Keratinocyte (primary cell): ENCODE measurements around the gene DLG1. TPM values are rescaled to one million over a fixed set of nuclear protein-coding genes. Genes with fewer than 3 reads are reported as not detected.

Source experiments
- DNase-seq: peaks from one replicate; pipeline ENCODE4 v3.0.0-alpha.2; 2011; ENCODE audit warnings: low read depth, missing footprints, low spot score
- FAIRE-seq: peaks from 2 replicates; lab custom pipeline; 2011; peaks lifted over from hg19 to GRCh38; lab: Jason Lieb, UNC
- H2AFZ ChIP-seq: 2 replicates; pipeline ENCODE4 v1.6.0; 2012; ENCODE audit warnings: low read length, control low read depth, inconsistent platforms; ENCODE audit not compliant: control insufficient read depth
- H3K27ac ChIP-seq: 2 replicates; pipeline ENCODE4 v1.5.1; 2011; ENCODE audit warnings: low read length; ENCODE audit not compliant: control insufficient read depth, insufficient read depth
- H3K27me3 ChIP-seq: 3 replicates; pipeline ENCODE4 v1.6.0; 2011; ENCODE audit warnings: low read length; ENCODE audit not compliant: control insufficient read depth, insufficient read depth; ENCODE audit errors: extremely low read depth
- H3K36me3 ChIP-seq, 2 experiments: 2 replicates in 1 of 2; 3 replicates in 1 of 2; pipeline ENCODE4 v1.5.1; 2011; ENCODE audit warnings: low read length in 2 of 2, mild to moderate bottlenecking in 1 of 2; ENCODE audit not compliant: control insufficient read depth in 2 of 2, insufficient read depth in 2 of 2; ENCODE audit errors: extremely low read depth in 1 of 2
- H3K4me1 ChIP-seq: 3 replicates; pipeline ENCODE4 v1.5.1; 2011; ENCODE audit warnings: low read length; ENCODE audit not compliant: control insufficient read depth, insufficient read depth; ENCODE audit errors: extremely low read depth
- H3K4me2 ChIP-seq: 3 replicates; pipeline ENCODE4 v1.6.0; 2011; ENCODE audit warnings: low read depth, low read length; ENCODE audit not compliant: control insufficient read depth, insufficient read depth; ENCODE audit errors: extremely low read depth
- H3K4me3 ChIP-seq, 3 experiments: fragments of 200-600 bp in 1 of 3; sonication (generic) in 1 of 3; 2 replicates in 2 of 3; 3 replicates in 1 of 3; pipeline ENCODE4 v1.5.1; 2011 to 2016; ENCODE audit warnings: low read length in 3 of 3, mild to moderate bottlenecking in 3 of 3, control low read depth in 2 of 3, inconsistent platforms in 1 of 3, low read depth in 1 of 3, mixed read lengths in 1 of 3, mixed run types in 1 of 3, moderate library complexity in 1 of 3; ENCODE audit not compliant: control insufficient read depth in 2 of 3, insufficient read depth in 2 of 3; ENCODE audit errors: extremely low read depth in 1 of 3
- H3K79me2 ChIP-seq: 2 replicates; pipeline ENCODE4 v1.6.0; 2012; ENCODE audit warnings: low read length; ENCODE audit not compliant: control insufficient read depth, insufficient read depth
- H3K9ac ChIP-seq: 3 replicates; pipeline ENCODE4 v1.6.0; 2011; ENCODE audit warnings: low read length; ENCODE audit not compliant: control insufficient read depth, insufficient read depth; ENCODE audit errors: extremely low read depth
- H3K9me1 ChIP-seq: 3 replicates; pipeline ENCODE4 v1.6.0; 2011; ENCODE audit warnings: low read length; ENCODE audit not compliant: control insufficient read depth, insufficient read depth; ENCODE audit errors: extremely low read depth
- H3K9me3 ChIP-seq: 2 replicates; pipeline ENCODE4 v1.5.1; 2012; ENCODE audit warnings: low read depth, low read length; ENCODE audit not compliant: control insufficient read depth
- H4K20me1 ChIP-seq: 3 replicates; pipeline ENCODE4 v1.6.0; 2011; ENCODE audit warnings: low read length; ENCODE audit not compliant: control insufficient read depth, insufficient read depth; ENCODE audit errors: extremely low read depth
- EZH2 ChIP-seq: IDR thresholded peaks from one replicate; pipeline ENCODE4 v1.6.1; 2012; ENCODE audit warnings: inconsistent platforms, mild to moderate bottlenecking, low read length, moderate library complexity
- dilution Hi-C: fragments of 300-500 bp; cut with MboI; formaldehyde crosslinking; loops from one replicate; pipeline ENCODE4 v1.7.0; 2020; ENCODE audit warnings: low sequenced_read_pairs; ENCODE audit not compliant: extremely low pct_ligation_motif_present
- polyA plus RNA-seq, 5 experiments: library from polyadenylated mRNA; depleted of rRNA in 3 of 5; stranded (reverse) in 3 of 5; stranded (forward) in 1 of 5; unstranded in 1 of 5; fragments of >200 nt; gene quantifications; 1 replicate in 1 of 5; 2 replicates in 3 of 5; 3 replicates in 1 of 5; pipeline versions ENCODE4 v1.2.1 to v1.2.3, GENCODE V29; 2011 to 2012; ENCODE audit warnings: missing spikeins in 2 of 5, low read depth in 1 of 5, low replicate concordance in 1 of 5
- TF ChIP-seq, protein P1 (sequence below), 3 experiments: IDR thresholded peaks in 1 of 3; conservative IDR thresholded peaks in 1 of 3; optimal IDR thresholded peaks in 1 of 3; 2 replicates in 2 of 3; 3 replicates in 1 of 3; pipeline versions ENCODE3 to v1.5.1; 2011; ENCODE audit warnings: low read length in 3 of 3, mild to moderate bottlenecking in 3 of 3, moderate library complexity in 2 of 3, control low read depth in 1 of 3, inconsistent platforms in 1 of 3; ENCODE audit not compliant: insufficient read depth in 2 of 3; ENCODE audit errors: extremely low read depth in 1 of 3

Gene DLG1
- polyA plus RNA-seq, 1 donor (not counting 4 experiments of a cell fraction or from before 2014, with no cell fraction given), result 139 TPM

DNA sequence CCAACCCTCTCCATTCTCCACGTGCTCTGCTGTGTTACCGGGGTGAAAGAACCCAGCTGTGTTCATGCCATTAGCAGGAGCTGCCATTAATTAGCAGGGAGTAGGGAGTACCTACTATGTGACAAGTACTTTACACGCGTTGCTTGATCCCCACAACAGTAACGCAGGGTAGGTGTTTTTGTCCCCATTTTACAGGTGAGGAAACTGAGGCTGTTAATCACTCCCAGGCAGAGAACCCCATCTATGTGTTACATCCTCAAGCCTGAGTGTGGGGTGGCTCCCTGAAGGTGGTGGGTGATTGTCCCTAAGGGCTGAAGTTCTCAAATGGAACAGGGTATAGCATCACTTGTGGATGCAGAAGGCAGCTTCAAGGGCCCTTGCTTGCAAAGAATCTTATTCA lies 291.6 kb downstream of the DLG1 start:
- DNase-seq (no peak), FAIRE-seq (no peak)
- Histone ChIP-seq H3K27me3 (no peaks in the 10 kb centered on the region), H3K9ac (no peak overlapping the region), H3K36me3 (no peaks in the 10 kb centered on the region), H3K79me2 (no peaks in the 10 kb centered on the region), H3K4me3 (no peak overlapping the region), H3K4me1 (peaks cover 11% of the 10 kb centered on the region), H2AFZ (no peak overlapping the region), H3K27ac (no peak overlapping the region), H3K9me3 (no peaks in the 10 kb centered on the region), H3K4me2 (no peak overlapping the region), H3K9me1 (no peaks in the 10 kb centered on the region), H4K20me1 (no peaks in the 10 kb centered on the region)
- TF ChIP-seq EZH2, result no peak
- TF ChIP-seq, protein P1, sequence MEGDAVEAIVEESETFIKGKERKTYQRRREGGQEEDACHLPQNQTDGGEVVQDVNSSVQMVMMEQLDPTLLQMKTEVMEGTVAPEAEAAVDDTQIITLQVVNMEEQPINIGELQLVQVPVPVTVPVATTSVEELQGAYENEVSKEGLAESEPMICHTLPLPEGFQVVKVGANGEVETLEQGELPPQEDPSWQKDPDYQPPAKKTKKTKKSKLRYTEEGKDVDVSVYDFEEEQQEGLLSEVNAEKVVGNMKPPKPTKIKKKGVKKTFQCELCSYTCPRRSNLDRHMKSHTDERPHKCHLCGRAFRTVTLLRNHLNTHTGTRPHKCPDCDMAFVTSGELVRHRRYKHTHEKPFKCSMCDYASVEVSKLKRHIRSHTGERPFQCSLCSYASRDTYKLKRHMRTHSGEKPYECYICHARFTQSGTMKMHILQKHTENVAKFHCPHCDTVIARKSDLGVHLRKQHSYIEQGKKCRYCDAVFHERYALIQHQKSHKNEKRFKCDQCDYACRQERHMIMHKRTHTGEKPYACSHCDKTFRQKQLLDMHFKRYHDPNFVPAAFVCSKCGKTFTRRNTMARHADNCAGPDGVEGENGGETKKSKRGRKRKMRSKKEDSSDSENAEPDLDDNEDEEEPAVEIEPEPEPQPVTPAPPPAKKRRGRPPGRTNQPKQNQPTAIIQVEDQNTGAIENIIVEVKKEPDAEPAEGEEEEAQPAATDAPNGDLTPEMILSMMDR (optimal IDR thresholded peaks at IDR 0.05 in 1 of 3, IDR thresholded peaks at IDR 0.05 in 1 of 3, conservative IDR thresholded peaks at IDR 0.05 in 1 of 3; ENCODE audit: extremely low read depth in 1 of 3, insufficient read depth in 2 of 3, low read length in 3 of 3), result no peak
- dilution Hi-C loops, result no loop called here

DNA sequence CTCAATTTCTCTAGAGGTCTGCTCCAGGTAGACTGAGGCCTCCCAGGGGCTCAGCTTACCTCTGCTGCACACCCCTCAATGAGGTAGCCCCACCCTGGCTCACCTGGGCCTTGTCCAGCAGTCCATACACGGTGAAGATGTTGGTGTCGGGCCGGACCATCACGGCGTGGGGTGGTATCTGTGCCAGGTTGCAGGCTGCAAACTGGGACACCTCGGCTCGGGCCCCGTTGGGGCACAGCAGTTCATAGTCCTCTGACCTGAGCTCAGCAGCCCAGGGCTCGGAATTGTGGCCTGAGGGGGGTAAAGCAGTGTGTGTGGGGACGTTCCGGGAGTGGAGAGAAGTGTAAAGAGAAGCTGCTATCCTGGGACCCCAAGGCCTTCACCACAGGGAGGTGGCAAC lies 292.0 kb downstream of the DLG1 start:
- Histone ChIP-seq H3K27me3 (no peaks in the 10 kb centered on the region), H3K4me2 (no peak overlapping the region), H3K9me1 (no peaks in the 10 kb centered on the region), H3K4me1 (peaks cover 15% of the 10 kb centered on the region), H3K79me2 (no peaks in the 10 kb centered on the region), H3K27ac (no peak overlapping the region), H3K36me3 (no peaks in the 10 kb centered on the region), H4K20me1 (no peaks in the 10 kb centered on the region), H2AFZ (no peak overlapping the region), H3K9ac (no peak overlapping the region), H3K9me3 (no peaks in the 10 kb centered on the region), H3K4me3 (no peak overlapping the region)
- DNase-seq, result no peak
- no peak for FAIRE-seq
- dilution Hi-C loops, result no loop called here
- no peak for TF ChIP-seq EZH2
- TF ChIP-seq, protein P1 (optimal IDR thresholded peaks at IDR 0.05 in 1 of 3, IDR thresholded peaks at IDR 0.05 in 1 of 3, conservative IDR thresholded peaks at IDR 0.05 in 1 of 3; ENCODE audit: extremely low read depth in 1 of 3, insufficient read depth in 2 of 3, low read length in 3 of 3), result no peak
